SK-N-SH treated with all-trans-retinoic acid at 6 μM for 48 hours (cell line): ENCODE results near the gene PPP5C.

Experiments
- ATAC-seq: fragments of 200-7000 bp; cut with Tn5 transposase; 3 replicates; pipeline ENCODE4 v1.9.1; 2020; ENCODE audit warnings: mild to moderate bottlenecking, moderate library complexity
- ARNTL ChIP-seq: fragments of 450-650 bp; formaldehyde crosslinking; IDR thresholded peaks from 2 replicates; pipeline ENCODE4 v1.5.0; 2020; ENCODE audit warnings: low read depth, mild to moderate bottlenecking, moderate library complexity, borderline replicate concordance
- ESRRG ChIP-seq: fragments of 250-450 bp; sonication (Bioruptor Pico); IDR thresholded peaks from 2 replicates; pipeline ENCODE4 v1.6.1; 2021; ENCODE audit warnings: mild to moderate bottlenecking
- GLIS3 ChIP-seq: fragments of 250-450 bp; sonication (Bioruptor Pico); IDR thresholded peaks from 2 replicates; pipeline ENCODE4 v1.5.0; 2020; ENCODE audit warnings: mild to moderate bottlenecking, moderate library complexity
- OSR1 ChIP-seq: fragments of 250-450 bp; sonication (Bioruptor Pico); IDR thresholded peaks from 2 replicates; pipeline ENCODE4 v1.8.0; 2022; ENCODE audit warnings: moderate library complexity, mild to moderate bottlenecking, inconsistent platforms
- PPARA ChIP-seq: fragments of 250-450 bp; sonication (Bioruptor Pico); IDR thresholded peaks from 2 replicates; pipeline ENCODE4 v1.5.0; 2020; ENCODE audit warnings: mild to moderate bottlenecking, borderline replicate concordance
- RARB ChIP-seq: fragments of 250-450 bp; sonication (Bioruptor Pico); IDR thresholded peaks from 2 replicates; pipeline ENCODE4 v1.8.0; 2021; ENCODE audit warnings: mild to moderate bottlenecking, moderate library complexity
- TCF4 ChIP-seq: fragments of 250-450 bp; sonication (Bioruptor Pico); IDR thresholded peaks from 2 replicates; pipeline ENCODE4 v1.8.0; 2021; ENCODE audit warnings: mild to moderate bottlenecking, moderate library complexity, borderline replicate concordance
- TOX ChIP-seq: fragments of 250-450 bp; sonication (Bioruptor Pico); IDR thresholded peaks from 2 replicates; pipeline ENCODE4 v1.8.0; 2021; ENCODE audit warnings: mild to moderate bottlenecking, moderate library complexity, borderline replicate concordance
- ZFP3 ChIP-seq: fragments of 250-450 bp; sonication (Bioruptor Pico); IDR thresholded peaks from 2 replicates; pipeline ENCODE4 v1.5.0; 2020; ENCODE audit warnings: mild to moderate bottlenecking, moderate library complexity
- ZFP30 ChIP-seq: fragments of 450-650 bp; formaldehyde crosslinking; IDR thresholded peaks from 2 replicates; pipeline ENCODE4 v1.5.0; 2022; ENCODE audit warnings: mild to moderate bottlenecking, moderate library complexity
- ZNF565 ChIP-seq: fragments of 450-650 bp; formaldehyde crosslinking; conservative IDR thresholded peaks from 2 replicates; pipeline ENCODE4 v1.5.0; 2020; ENCODE audit warnings: low read depth, mild to moderate bottlenecking, moderate library complexity
- ZNF70 ChIP-seq: fragments of 450-650 bp; formaldehyde crosslinking; IDR thresholded peaks from 2 replicates; pipeline ENCODE4 v1.5.0; 2020; ENCODE audit warnings: mild to moderate bottlenecking, moderate library complexity
- ZNF8 ChIP-seq: fragments of 450-650 bp; formaldehyde crosslinking; IDR thresholded peaks from 2 replicates; pipeline ENCODE4 v1.5.0; 2020; ENCODE audit warnings: mild to moderate bottlenecking, moderate library complexity
- TF ChIP-seq, protein P1 (sequence below): fragments of 250-450 bp; sonication (Bioruptor Pico); IDR thresholded peaks from 2 replicates; pipeline ENCODE4 v1.8.0; 2020; ENCODE audit warnings: mild to moderate bottlenecking, moderate library complexity, borderline replicate concordance
- TF ChIP-seq, protein P2 (sequence below): fragments of 250-450 bp; sonication (Bioruptor Pico); IDR thresholded peaks from 2 replicates; pipeline ENCODE4 v1.5.0; 2020; ENCODE audit warnings: mild to moderate bottlenecking, moderate library complexity
- TF ChIP-seq, protein P3 (sequence below): fragments of 250-450 bp; sonication (Bioruptor Pico); IDR thresholded peaks from 2 replicates; pipeline ENCODE4 v1.5.1; 2020; ENCODE audit warnings: low read depth, mild to moderate bottlenecking, moderate library complexity

The PPP5C gene

DNA sequence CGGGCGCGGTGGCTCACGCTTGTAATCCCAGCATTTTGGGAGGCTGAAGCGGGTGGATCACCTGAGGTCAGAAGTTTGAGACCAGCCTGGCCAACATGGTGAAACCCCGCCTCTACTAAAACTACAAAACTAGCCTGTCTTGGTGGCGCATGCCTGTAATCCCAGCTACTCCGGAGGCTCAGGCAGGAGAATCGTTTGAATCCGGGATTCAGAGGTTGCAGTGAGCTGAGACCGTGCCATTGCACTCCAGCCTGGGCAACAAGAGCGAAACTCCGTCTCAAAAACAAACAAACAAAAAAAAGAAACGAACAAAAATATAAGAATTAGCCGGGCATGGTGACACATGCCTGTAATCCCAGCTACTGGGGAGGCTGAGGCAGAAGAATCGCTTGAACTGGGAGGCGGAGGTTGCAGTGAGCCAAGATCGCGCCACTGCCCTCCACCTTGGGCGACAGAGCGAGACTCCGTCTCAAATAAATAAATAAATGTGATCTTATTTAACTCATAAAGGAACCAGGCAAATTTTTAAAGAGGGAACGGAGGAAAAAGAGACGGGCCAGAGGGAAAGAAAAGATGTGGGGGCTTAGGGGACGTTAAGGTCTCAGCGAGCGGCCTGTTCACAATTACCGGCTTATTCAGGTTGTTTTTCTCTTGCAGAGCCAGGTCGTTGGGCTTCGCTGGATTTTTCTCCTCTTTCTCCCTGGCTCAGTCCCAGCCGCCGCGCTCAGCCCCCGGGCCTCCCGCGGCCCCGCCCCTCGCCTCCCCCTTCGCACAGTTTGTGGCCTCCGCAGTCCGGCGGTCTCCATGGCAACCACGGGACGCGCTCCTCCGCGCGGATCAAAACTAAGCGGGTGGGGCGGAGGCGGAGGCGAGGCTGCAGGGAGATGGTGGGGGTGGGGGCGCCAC lies 69.2 kb downstream of the PPP5C start:
- TF ChIP-seq, protein P1, sequence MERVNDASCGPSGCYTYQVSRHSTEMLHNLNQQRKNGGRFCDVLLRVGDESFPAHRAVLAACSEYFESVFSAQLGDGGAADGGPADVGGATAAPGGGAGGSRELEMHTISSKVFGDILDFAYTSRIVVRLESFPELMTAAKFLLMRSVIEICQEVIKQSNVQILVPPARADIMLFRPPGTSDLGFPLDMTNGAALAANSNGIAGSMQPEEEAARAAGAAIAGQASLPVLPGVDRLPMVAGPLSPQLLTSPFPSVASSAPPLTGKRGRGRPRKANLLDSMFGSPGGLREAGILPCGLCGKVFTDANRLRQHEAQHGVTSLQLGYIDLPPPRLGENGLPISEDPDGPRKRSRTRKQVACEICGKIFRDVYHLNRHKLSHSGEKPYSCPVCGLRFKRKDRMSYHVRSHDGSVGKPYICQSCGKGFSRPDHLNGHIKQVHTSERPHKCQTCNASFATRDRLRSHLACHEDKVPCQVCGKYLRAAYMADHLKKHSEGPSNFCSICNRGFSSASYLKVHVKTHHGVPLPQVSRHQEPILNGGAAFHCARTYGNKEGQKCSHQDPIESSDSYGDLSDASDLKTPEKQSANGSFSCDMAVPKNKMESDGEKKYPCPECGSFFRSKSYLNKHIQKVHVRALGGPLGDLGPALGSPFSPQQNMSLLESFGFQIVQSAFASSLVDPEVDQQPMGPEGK (CRISPR knock-in tag), result peak; percentile 44; the same call in 1 of the 2 replicates
- peak; percentile 94 for ATAC-seq

DNA sequence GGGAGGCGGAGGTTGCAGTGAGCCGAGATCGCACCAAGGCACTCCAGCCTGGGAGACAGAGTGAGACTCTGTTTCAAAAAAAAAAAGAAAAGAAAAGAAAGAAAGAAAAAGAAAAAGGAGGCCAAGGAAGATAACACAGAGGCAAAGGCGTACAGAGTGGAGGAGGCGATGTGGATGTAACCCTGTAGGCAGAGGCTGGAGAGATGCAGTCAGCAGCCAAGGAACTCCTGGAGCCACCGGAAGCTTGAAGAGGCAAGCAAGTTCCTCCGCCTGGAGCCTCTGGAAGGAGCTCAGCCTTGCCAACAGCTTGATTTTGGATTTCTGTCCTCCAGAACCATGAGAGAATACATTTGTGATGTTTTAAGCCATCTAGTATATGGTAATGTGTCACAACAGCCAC lies 73.2 kb downstream of the PPP5C start:
- no peak for ATAC-seq

DNA sequence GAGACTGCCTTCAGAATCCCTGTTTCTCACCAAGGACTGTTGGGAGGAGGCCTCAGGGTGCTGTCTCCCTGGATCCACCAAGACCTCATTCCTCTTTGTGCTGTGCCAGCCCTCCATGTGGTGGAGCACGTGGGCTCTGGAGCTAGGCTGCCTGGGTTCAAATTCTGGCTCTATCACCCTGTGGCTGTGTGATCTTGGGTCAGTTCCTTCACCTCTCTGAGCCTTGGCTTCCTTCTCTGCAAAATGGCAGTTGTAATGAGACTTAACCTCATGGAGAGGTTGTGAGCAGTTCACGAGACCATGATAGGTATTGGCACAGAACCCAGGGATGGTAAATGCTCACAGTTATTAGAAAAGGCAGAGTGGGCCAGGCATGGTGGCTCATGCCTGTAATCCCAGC lies 75.5 kb downstream of the PPP5C start:
- TF ChIP-seq, protein P2, sequence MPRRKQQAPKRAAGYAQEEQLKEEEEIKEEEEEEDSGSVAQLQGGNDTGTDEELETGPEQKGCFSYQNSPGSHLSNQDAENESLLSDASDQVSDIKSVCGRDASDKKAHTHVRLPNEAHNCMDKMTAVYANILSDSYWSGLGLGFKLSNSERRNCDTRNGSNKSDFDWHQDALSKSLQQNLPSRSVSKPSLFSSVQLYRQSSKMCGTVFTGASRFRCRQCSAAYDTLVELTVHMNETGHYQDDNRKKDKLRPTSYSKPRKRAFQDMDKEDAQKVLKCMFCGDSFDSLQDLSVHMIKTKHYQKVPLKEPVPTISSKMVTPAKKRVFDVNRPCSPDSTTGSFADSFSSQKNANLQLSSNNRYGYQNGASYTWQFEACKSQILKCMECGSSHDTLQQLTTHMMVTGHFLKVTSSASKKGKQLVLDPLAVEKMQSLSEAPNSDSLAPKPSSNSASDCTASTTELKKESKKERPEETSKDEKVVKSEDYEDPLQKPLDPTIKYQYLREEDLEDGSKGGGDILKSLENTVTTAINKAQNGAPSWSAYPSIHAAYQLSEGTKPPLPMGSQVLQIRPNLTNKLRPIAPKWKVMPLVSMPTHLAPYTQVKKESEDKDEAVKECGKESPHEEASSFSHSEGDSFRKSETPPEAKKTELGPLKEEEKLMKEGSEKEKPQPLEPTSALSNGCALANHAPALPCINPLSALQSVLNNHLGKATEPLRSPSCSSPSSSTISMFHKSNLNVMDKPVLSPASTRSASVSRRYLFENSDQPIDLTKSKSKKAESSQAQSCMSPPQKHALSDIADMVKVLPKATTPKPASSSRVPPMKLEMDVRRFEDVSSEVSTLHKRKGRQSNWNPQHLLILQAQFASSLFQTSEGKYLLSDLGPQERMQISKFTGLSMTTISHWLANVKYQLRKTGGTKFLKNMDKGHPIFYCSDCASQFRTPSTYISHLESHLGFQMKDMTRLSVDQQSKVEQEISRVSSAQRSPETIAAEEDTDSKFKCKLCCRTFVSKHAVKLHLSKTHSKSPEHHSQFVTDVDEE (CRISPR knock-in tag), result no peak
- TF ChIP-seq RARB (CRISPR knock-in tag) (no peak), TOX (no peak), ZFP3 (CRISPR knock-in tag) (no peak), GLIS3 (no peak)
- ATAC-seq, result no peak

More for the DNA sequence above, 73.2 kb downstream of the PPP5C start:
- TF ChIP-seq TOX, result no peak
- TF ChIP-seq, protein P3, sequence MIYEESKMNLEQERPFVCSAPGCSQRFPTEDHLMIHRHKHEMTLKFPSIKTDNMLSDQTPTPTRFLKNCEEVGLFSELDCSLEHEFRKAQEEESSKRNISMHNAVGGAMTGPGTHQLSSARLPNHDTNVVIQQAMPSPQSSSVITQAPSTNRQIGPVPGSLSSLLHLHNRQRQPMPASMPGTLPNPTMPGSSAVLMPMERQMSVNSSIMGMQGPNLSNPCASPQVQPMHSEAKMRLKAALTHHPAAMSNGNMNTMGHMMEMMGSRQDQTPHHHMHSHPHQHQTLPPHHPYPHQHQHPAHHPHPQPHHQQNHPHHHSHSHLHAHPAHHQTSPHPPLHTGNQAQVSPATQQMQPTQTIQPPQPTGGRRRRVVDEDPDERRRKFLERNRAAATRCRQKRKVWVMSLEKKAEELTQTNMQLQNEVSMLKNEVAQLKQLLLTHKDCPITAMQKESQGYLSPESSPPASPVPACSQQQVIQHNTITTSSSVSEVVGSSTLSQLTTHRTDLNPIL (CRISPR knock-in tag), result no peak
- TF ChIP-seq RARB (CRISPR knock-in tag), result no peak
- TF ChIP-seq, protein P2 (CRISPR knock-in tag), result no peak
- no peak for TF ChIP-seq ESRRG
- TF ChIP-seq PPARA (CRISPR knock-in tag), result no peak

DNA sequence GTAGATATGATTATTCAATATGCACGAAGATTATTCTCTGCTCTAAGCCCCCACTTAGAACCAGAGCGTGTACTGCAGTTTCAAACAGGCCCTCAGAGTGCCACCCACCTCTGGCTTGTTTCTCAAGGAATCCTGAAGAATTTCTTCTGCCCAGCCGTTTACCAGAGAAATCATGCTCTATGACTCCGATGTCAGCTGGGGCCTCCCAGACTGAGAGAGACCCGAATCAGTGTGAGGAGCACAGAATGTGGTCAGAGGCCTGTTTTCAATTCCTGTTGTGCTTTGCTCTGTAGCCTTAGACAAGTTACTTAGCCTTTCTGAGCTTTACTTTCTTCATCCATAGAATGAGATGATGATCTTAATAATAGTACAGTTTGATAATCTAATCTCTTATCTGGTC lies 76.3 kb downstream of the PPP5C start:
- ATAC-seq, result no peak
- TF ChIP-seq OSR1 (CRISPR knock-in tag) (no peak), TCF4 (no peak), ZFP30 (CRISPR knock-in tag) (no peak), ESRRG (no peak), ZNF565 (CRISPR knock-in tag) (no peak), ARNTL (CRISPR knock-in tag) (no peak), ZNF8 (CRISPR knock-in tag) (no peak), TOX (no peak), ZNF70 (CRISPR knock-in tag) (no peak), ZFP3 (CRISPR knock-in tag) (no peak)
- TF ChIP-seq, protein P2 (CRISPR knock-in tag), result no peak
- TF ChIP-seq, protein P1 (CRISPR knock-in tag), result no peak
- TF ChIP-seq, protein P3 (CRISPR knock-in tag), result no peak
- TF ChIP-seq, all 23 proteins: peak for 0
